Liver (tissue), 9 donors: ENCODE data around the gene EIF2B5. TPM values are rescaled to one million over a fixed set of nuclear protein-coding genes. Genes with fewer than 3 reads are reported as not detected.

Experiments used
- DNase-seq: peaks from one replicate; pipeline ENCODE4 v3.0.0-alpha.2; 2017; ENCODE audit warnings: low spot score
- H3K27ac ChIP-seq, 2 donors: one replicate each; pipeline ENCODE4 v1.7.0; 2013; ENCODE audit warnings: inconsistent platforms in 2 of 2, low read length in 2 of 2, control low read depth in 1 of 2, low read depth in 1 of 2, mild to moderate bottlenecking in 1 of 2
- H3K27me3 ChIP-seq, 4 donors: one replicate each; pipeline versions ENCODE4 v1.6.1 to v1.7.0; 2013; ENCODE audit warnings: low read length in 3 of 4, inconsistent platforms in 1 of 4, mild to moderate bottlenecking in 1 of 4, moderate library complexity in 1 of 4; ENCODE audit not compliant: control insufficient read depth in 4 of 4, insufficient read depth in 4 of 4
- H3K36me3 ChIP-seq, 4 donors: one replicate each; pipeline versions ENCODE4 v1.6.1 to v1.7.0; 2013; ENCODE audit warnings: low read length in 3 of 4, mild to moderate bottlenecking in 3 of 4, low read depth in 1 of 4, moderate library complexity in 1 of 4; ENCODE audit not compliant: control insufficient read depth in 4 of 4, insufficient read depth in 3 of 4
- H3K4me1 ChIP-seq, 4 donors: one replicate each; pipeline versions ENCODE4 v1.6.1 to v1.7.0; 2013; ENCODE audit warnings: low read length in 3 of 4, mild to moderate bottlenecking in 3 of 4, moderate library complexity in 1 of 4; ENCODE audit not compliant: control insufficient read depth in 4 of 4, insufficient read depth in 4 of 4
- H3K4me3 ChIP-seq, 3 donors: one replicate each; pipeline versions ENCODE4 v1.6.1 to v1.7.0; 2013; ENCODE audit warnings: low read length in 3 of 3, control low read depth in 1 of 3, low read depth in 1 of 3, mild to moderate bottlenecking in 1 of 3
- H3K9ac ChIP-seq, 2 donors: one replicate each; pipeline ENCODE4 v1.7.0; 2013; ENCODE audit warnings: low read length in 2 of 2, mild to moderate bottlenecking in 2 of 2, moderate library complexity in 2 of 2, control low read depth in 1 of 2, low read depth in 1 of 2
- H3K9me3 ChIP-seq, 4 donors: one replicate each; pipeline versions ENCODE4 v1.6.1 to v1.7.0; 2013; ENCODE audit warnings: low read length in 3 of 4; ENCODE audit not compliant: control insufficient read depth in 4 of 4
- EGR1 ChIP-seq, 2 donors: IDR thresholded peaks; 2 replicates each; pipeline ENCODE4 v1.6.1; 2016 to 2018; ENCODE audit warnings: antibody characterized with exemption in 2 of 2, low read depth in 2 of 2
- FOXA1 ChIP-seq: IDR thresholded peaks from 2 replicates; pipeline ENCODE4 v1.6.1; 2016; ENCODE audit warnings: antibody characterized with exemption
- GABPA ChIP-seq, 2 donors: IDR thresholded peaks in 1 of 2; conservative IDR thresholded peaks in 1 of 2; 2 replicates each; pipeline ENCODE4 v1.6.1; 2016; ENCODE audit warnings: antibody characterized with exemption in 2 of 2, mild to moderate bottlenecking in 1 of 2, moderate library complexity in 1 of 2
- HNF4A ChIP-seq, 2 donors: conservative IDR thresholded peaks; 2 replicates each; pipeline ENCODE4 v1.6.1; 2016; ENCODE audit warnings: antibody characterized with exemption in 2 of 2, mild to moderate bottlenecking in 2 of 2
- HNF4G ChIP-seq: IDR thresholded peaks from 2 replicates; pipeline ENCODE4 v1.6.1; 2016; ENCODE audit warnings: antibody characterized with exemption
- NR2F2 ChIP-seq: IDR thresholded peaks from 2 replicates; pipeline ENCODE4 v1.6.1; 2016; ENCODE audit warnings: antibody characterized with exemption
- RAD21 ChIP-seq, 2 donors: IDR thresholded peaks; 2 replicates each; pipeline ENCODE4 v1.6.1; 2016; ENCODE audit warnings: antibody characterized with exemption in 2 of 2, mild to moderate bottlenecking in 2 of 2
- RXRA ChIP-seq, 2 donors: IDR thresholded peaks; 2 replicates each; pipeline ENCODE4 v1.6.1; 2017 to 2018; ENCODE audit warnings: antibody characterized with exemption in 2 of 2, mild to moderate bottlenecking in 1 of 2
- SP1 ChIP-seq: IDR thresholded peaks from 2 replicates; pipeline ENCODE4 v1.6.1; 2018; ENCODE audit warnings: antibody characterized with exemption, mild to moderate bottlenecking
- YY1 ChIP-seq: IDR thresholded peaks from 2 replicates; pipeline ENCODE4 v1.6.1; 2016; ENCODE audit warnings: antibody characterized with exemption, mild to moderate bottlenecking
- WGBS: extraction: QIAGEN DNeasy Blood & Tissue Kit; methylation state at CpG from one replicate; pipeline ENCODE4 v1.1.7; 2013; 5-methylcytosine and 5-hydroxymethylcytosine counted together
- polyA plus RNA-seq, 2 donors: library from polyadenylated mRNA; stranded (reverse) in 1 of 2; unstranded in 1 of 2; fragments of 200-250 nt in 1 of 2; fragments of >200 nt in 1 of 2; fragmentation: Nextera tagmentation in 1 of 2; extraction: Ambion mirVana in 1 of 2; gene quantifications; one replicate each; pipeline versions ENCODE4 v1.2.1 to v1.2.3, GENCODE V29; 2013 to 2015
- total RNA-seq, 2 donors: library from RNA; depleted of rRNA; stranded (reverse); fragments of >200 nt; gene quantifications; one replicate each; pipeline ENCODE4 v1.2.3, GENCODE V29; 2014
- TF ChIP-seq, protein P1 (sequence below): IDR thresholded peaks from 2 replicates; pipeline ENCODE4 v1.6.1; 2016; ENCODE audit warnings: antibody characterized with exemption
- TF ChIP-seq, protein P2 (sequence below): IDR thresholded peaks from 2 replicates; pipeline ENCODE4 v1.6.1; 2016; ENCODE audit warnings: antibody characterized with exemption
- TF ChIP-seq, protein P3 (sequence below): fragments of 150-350 bp; IDR thresholded peaks from 2 replicates; pipeline ENCODE4 v1.5.1; 2017; ENCODE audit warnings: improper control_type of control experiment, low read depth, low read length; ENCODE audit not compliant: missing input control
- TF ChIP-seq, protein P4 (sequence below): IDR thresholded peaks from 2 replicates; pipeline ENCODE4 v1.6.1; 2016; ENCODE audit warnings: antibody characterized with exemption, mild to moderate bottlenecking
- TF ChIP-seq, protein P5 (sequence below): IDR thresholded peaks from 2 replicates; pipeline ENCODE4 v1.6.1; 2016; ENCODE audit warnings: antibody characterized with exemption
- donor health status: healthy.
- donor health status: healthy.
- donor health status: healthy.
- donor health status: healthy.
- donor health status: healthy.

EIF2B5 gene
- total and polyA plus RNA-seq, 4 donors, result 19.0 to 34.3 (median 24.4) TPM

DNA sequence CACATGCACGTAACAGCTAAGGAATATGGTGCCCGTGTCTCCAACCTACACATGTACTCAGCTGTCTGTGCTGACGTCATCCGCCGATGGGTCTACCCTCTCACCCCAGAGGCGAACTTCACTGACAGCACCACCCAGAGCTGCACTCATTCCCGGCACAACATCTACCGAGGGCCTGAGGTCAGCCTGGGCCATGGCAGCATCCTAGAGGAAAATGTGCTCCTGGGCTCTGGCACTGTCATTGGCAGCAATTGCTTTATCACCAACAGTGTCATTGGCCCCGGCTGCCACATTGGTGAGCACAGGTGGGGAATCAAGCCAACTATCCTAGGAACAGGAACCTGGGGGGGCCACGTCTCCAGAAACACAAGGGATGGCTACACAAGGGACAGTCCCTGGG, 5.3 kb downstream of the EIF2B5 start (continued):
- TF ChIP-seq, protein P1, sequence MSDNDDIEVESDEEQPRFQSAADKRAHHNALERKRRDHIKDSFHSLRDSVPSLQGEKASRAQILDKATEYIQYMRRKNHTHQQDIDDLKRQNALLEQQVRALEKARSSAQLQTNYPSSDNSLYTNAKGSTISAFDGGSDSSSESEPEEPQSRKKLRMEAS, result no peak
- TF ChIP-seq RXRA (IDR thresholded peaks at IDR 0.05) (no peak), RAD21 (IDR thresholded peaks at IDR 0.05) (no peak), FOXA1 (no peak), SP1 (no peak), EGR1 (IDR thresholded peaks at IDR 0.05; ENCODE audit: low read depth in 2 of 2) (no peak)

DNA sequence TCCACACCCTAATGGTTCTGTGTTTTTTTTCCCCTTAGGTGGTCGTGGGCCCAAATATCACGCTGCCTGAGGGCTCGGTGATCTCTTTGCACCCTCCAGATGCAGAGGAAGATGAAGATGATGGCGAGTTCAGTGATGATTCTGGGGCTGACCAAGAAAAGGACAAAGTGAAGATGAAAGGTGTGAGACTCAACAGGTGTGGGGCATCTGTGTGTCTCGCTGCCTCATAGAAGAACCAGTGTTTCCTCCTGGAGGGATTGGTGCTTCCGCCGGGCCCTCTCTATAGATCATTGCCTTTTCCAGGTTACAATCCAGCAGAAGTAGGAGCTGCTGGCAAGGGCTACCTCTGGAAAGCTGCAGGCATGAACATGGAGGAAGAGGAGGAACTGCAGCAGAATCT, 7.0 kb downstream of the EIF2B5 start:
- Histone ChIP-seq H3K4me1 (peaks cover 0 to 16% (median 6%) of the 10 kb centered on the region in 4 donors), H3K9ac (no peak overlapping the region), H3K36me3 (peaks cover 2 to 64% (median 47%) of the 10 kb centered on the region in 4 donors), H3K9me3 (no peaks in the 10 kb centered on the region), H3K4me3 (no peak overlapping the region), H3K27ac (no peak overlapping the region), H3K27me3 (no peaks in the 10 kb centered on the region)
- DNase-seq, result no peak
- 88% methylated on average over 7 of the region's 7 CpGs for WGBS
- TF ChIP-seq FOXA1, result no peak

GRCh38 chr3:184143327-184143726, 8.2 kb downstream of the EIF2B5 start:
- no peak for DNase-seq
- no peak overlapping the region for H3K9ac ChIP-seq
- H3K27me3 ChIP-seq, result no peaks in the 10 kb centered on the region
- H3K27ac ChIP-seq, result no peak overlapping the region
- H3K36me3 ChIP-seq, result peaks cover 2 to 59% (median 46%) of the 10 kb centered on the region in 4 donors
- WGBS, result 96% methylated on average over 3 of the region's 3 CpGs
- H3K9me3 ChIP-seq, result no peaks in the 10 kb centered on the region
- H3K4me1 ChIP-seq, result peaks cover 0 to 16% (median 4%) of the 10 kb centered on the region in 4 donors
- no peak overlapping the region for H3K4me3 ChIP-seq
- TF ChIP-seq HNF4G (no peak), HNF4A (conservative IDR thresholded peaks at IDR 0.05) (no peak), SP1 (no peak), YY1 (no peak), NR2F2 (no peak), GABPA (IDR thresholded peaks at IDR 0.05 in 1 of 2, conservative IDR thresholded peaks at IDR 0.05 in 1 of 2) (no peak), EGR1 (IDR thresholded peaks at IDR 0.05; ENCODE audit: low read depth in 2 of 2) (no peak)
- TF ChIP-seq, protein P2, sequence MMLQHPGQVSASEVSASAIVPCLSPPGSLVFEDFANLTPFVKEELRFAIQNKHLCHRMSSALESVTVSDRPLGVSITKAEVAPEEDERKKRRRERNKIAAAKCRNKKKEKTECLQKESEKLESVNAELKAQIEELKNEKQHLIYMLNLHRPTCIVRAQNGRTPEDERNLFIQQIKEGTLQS, result no peak
- TF ChIP-seq, protein P3, sequence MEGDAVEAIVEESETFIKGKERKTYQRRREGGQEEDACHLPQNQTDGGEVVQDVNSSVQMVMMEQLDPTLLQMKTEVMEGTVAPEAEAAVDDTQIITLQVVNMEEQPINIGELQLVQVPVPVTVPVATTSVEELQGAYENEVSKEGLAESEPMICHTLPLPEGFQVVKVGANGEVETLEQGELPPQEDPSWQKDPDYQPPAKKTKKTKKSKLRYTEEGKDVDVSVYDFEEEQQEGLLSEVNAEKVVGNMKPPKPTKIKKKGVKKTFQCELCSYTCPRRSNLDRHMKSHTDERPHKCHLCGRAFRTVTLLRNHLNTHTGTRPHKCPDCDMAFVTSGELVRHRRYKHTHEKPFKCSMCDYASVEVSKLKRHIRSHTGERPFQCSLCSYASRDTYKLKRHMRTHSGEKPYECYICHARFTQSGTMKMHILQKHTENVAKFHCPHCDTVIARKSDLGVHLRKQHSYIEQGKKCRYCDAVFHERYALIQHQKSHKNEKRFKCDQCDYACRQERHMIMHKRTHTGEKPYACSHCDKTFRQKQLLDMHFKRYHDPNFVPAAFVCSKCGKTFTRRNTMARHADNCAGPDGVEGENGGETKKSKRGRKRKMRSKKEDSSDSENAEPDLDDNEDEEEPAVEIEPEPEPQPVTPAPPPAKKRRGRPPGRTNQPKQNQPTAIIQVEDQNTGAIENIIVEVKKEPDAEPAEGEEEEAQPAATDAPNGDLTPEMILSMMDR, result no peak
- TF ChIP-seq, protein P4, sequence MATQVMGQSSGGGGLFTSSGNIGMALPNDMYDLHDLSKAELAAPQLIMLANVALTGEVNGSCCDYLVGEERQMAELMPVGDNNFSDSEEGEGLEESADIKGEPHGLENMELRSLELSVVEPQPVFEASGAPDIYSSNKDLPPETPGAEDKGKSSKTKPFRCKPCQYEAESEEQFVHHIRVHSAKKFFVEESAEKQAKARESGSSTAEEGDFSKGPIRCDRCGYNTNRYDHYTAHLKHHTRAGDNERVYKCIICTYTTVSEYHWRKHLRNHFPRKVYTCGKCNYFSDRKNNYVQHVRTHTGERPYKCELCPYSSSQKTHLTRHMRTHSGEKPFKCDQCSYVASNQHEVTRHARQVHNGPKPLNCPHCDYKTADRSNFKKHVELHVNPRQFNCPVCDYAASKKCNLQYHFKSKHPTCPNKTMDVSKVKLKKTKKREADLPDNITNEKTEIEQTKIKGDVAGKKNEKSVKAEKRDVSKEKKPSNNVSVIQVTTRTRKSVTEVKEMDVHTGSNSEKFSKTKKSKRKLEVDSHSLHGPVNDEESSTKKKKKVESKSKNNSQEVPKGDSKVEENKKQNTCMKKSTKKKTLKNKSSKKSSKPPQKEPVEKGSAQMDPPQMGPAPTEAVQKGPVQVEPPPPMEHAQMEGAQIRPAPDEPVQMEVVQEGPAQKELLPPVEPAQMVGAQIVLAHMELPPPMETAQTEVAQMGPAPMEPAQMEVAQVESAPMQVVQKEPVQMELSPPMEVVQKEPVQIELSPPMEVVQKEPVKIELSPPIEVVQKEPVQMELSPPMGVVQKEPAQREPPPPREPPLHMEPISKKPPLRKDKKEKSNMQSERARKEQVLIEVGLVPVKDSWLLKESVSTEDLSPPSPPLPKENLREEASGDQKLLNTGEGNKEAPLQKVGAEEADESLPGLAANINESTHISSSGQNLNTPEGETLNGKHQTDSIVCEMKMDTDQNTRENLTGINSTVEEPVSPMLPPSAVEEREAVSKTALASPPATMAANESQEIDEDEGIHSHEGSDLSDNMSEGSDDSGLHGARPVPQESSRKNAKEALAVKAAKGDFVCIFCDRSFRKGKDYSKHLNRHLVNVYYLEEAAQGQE, result no peak
- TF ChIP-seq, protein P5, sequence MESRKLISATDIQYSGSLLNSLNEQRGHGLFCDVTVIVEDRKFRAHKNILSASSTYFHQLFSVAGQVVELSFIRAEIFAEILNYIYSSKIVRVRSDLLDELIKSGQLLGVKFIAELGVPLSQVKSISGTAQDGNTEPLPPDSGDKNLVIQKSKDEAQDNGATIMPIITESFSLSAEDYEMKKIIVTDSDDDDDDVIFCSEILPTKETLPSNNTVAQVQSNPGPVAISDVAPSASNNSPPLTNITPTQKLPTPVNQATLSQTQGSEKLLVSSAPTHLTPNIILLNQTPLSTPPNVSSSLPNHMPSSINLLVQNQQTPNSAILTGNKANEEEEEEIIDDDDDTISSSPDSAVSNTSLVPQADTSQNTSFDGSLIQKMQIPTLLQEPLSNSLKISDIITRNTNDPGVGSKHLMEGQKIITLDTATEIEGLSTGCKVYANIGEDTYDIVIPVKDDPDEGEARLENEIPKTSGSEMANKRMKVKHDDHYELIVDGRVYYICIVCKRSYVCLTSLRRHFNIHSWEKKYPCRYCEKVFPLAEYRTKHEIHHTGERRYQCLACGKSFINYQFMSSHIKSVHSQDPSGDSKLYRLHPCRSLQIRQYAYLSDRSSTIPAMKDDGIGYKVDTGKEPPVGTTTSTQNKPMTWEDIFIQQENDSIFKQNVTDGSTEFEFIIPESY, result no peak
- TF ChIP-seq, protein P1, result no peak
